ENCODE measurements around the gene DMRTB1.

GRCh38 chr1:53432611-53433010 lies 26.6 kb upstream of the DMRTB1 start:
- TF ChIP-seq CTCF (conservative IDR thresholded peaks at IDR 0.05 in 1 of 2, IDR thresholded peaks at IDR 0.05 in 1 of 2; ENCODE audit: low read depth in 1 of 2, low read length in 2 of 2) (no peak), EZH2 (IDR thresholded peaks at IDR 0.05; ENCODE audit: low read length, missing control alignments) (no peak)
